Erythroblast (primary cell): ENCODE measurements around the gene CCNH.

Experiments
- DNase-seq, 2 experiments: peaks; one replicate each; lab custom pipeline; 2025; lab: John Stamatoyannopoulos, UW
- GATA1 ChIP-seq: IDR thresholded peaks from 2 replicates; pipeline ENCODE4 v1.6.1; 2011; ENCODE audit warnings: low read depth, mild to moderate bottlenecking, control low read depth, low read length, moderate library complexity
- POLR2A ChIP-seq: IDR thresholded peaks from 2 replicates; pipeline ENCODE4 v1.6.1; 2011; ENCODE audit warnings: mild to moderate bottlenecking, low read length

CCNH gene

DNA sequence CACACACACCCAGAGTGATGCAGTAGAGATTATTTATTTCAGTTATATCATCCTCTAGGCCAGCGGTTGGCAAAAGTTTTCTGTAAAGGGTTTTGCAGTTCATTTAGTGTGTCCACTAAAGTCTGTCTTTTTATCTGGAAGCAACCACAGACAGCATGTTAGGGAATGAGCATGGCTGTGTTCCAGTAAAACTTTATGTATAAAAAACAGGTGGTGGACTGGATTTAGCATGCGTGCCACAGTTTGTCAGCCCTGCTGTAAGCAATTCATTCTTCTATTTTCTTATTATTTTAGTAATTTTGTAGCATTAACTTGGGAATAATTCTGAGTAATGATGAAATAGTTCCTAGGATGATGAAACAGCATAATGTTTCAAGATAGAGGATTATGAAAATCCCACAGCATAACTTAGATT, 51.7 kb downstream of the CCNH start:
- peak in 1 of 2 experiments; percentile 30 for DNase-seq
- TF ChIP-seq POLR2A (no peak), GATA1 (no peak)

DNA sequence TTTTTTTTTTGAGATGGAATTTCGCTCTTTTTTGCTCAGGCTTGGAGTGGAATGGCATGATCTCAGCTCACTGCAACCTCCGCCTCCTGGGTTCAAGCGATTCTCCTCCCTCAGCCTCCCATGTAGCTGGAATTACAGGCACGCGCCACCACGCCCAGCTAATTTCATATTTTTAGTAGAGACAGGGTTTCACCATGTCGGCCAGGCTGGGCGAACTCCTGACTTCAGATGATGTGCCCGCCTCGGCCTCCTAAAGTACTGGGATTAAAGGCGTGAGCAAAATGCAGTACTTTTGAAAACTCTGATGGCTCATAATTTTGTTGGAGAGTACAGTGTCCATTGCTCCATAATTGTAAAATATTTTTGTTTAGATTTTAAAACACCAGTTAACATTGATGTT, 52.6 kb downstream of the CCNH start:
- DNase-seq: no peak

DNA sequence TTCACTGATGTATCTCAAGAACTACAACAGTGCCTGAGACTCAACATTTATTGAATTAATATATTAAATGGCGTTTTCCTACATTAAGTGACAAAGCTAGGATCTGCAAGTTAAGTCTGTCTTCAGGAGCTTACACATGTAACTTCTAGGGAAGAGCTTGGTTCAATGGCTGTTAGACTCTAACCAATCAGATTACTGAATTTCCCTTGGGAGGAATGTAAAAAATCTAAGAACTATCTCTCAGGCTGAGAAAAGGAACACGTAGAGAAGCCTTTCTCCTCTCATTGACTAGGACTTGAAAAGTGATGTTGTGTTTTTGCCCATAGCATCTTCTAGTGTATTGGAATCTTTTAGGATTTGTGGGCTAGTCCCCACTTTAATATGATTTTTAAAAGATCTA, 53.6 kb downstream of the CCNH start:
- DNase-seq: no peak
- TF ChIP-seq POLR2A (no peak), GATA1 (no peak)

More for the DNA sequence above, 52.6 kb downstream of the CCNH start:
- TF ChIP-seq POLR2A: no peak
- no peak for TF ChIP-seq GATA1

DNA sequence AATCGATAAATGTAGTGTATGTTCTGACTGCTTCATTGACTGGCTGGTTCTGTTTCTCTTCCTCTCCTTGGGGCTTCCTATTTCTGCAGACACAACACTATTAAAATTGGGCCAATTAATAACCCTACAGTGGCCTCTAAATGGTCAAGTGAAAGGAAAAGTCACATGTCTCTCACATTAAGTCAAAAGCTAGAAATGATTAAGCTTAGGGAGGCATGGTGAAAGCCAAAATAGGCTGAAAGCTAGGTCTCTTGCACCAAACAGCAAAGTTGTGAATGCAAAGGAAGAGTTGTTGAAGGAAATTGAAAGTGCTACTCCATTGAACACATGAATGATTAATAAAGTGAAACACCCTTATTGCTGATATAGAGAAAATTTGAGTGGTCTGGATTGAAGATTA, 58.2 kb downstream of the CCNH start:
- TF ChIP-seq POLR2A: no peak
- TF ChIP-seq GATA1: no peak
- no peak for DNase-seq

DNA sequence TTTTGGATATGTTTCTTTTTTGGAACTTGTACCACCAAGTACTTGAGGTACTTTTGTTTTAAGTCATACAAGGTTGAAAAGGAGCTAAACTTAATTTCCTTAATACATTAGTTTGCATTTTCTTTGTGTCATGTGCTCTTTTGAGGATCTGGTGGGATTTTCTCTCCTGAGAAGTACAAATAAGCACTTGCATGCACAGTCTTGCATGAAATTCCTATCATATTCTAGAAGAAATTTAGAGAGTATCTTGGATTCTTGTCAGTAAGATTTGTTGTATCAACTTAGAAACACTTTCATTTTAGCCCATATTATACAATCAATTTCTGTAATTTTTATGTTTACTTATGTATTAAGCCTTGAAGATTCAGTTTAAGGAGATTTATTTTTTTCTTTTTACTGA, 64.9 kb downstream of the CCNH start:
- TF ChIP-seq GATA1 (no peak), POLR2A (no peak)
- DNase-seq: no peak

DNA sequence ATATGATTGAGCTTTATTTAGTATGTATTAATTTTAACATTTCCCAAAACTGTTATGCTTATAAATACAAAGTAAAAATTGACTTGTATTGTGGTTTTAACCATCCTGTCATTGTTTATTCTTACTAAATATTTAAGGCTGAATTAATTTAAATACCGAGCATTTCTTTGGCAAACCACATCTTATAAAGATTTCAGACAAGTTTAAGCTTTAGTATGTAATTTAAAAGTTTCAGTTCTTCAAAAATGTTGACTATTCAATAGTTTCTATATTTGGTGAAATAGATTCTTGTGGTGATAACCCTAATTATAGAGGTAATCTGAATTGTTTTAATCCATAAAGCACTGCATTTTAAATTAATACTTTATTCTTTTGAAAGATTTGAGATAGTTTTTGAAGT, 65.5 kb downstream of the CCNH start:
- no peak for DNase-seq
- TF ChIP-seq GATA1 (no peak), POLR2A (no peak)
